ENCODE results near the gene PIH1D1.
"Not testable (repeated sequence)": the region's sequence is repeated elsewhere in the genome, so short reads cannot be mapped to it uniquely, and the experiment has no call there.

Gene PIH1D1

DNA sequence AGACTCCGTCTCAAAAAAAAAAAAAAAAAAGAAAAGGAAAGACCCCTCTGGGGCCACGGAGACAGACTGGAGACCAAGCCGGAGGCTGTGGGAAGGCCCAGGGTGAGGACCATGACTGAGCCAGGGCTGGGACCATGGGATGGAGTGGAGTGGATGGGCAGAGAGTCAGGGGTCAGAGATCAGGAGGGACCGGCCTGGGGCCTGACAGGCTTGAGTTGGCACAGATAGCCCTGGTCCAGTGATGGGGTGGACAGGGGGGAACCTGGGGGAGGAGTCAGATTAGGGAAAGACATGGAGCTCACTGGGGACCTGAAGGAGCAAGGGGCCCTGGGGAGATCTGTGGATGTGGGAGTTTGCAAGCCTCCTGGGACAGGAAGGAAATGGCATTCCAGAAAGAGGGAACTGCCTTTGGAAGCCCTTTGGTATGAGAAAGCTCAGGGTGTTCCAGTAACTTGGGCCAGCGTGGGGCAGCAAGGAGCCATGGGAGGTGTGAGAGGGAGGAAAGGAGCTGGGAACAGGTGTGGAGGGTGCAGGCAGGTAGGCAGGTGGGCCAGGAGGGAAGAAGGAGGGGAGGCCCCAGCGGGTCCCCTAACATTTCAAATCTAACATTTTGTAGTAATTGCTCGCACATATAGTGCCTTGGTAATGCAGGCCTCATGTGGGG lies 29.5 kb upstream of the PIH1D1 start:
- no peak for DNase-seq (ENCODE audit: low read depth)

DNA sequence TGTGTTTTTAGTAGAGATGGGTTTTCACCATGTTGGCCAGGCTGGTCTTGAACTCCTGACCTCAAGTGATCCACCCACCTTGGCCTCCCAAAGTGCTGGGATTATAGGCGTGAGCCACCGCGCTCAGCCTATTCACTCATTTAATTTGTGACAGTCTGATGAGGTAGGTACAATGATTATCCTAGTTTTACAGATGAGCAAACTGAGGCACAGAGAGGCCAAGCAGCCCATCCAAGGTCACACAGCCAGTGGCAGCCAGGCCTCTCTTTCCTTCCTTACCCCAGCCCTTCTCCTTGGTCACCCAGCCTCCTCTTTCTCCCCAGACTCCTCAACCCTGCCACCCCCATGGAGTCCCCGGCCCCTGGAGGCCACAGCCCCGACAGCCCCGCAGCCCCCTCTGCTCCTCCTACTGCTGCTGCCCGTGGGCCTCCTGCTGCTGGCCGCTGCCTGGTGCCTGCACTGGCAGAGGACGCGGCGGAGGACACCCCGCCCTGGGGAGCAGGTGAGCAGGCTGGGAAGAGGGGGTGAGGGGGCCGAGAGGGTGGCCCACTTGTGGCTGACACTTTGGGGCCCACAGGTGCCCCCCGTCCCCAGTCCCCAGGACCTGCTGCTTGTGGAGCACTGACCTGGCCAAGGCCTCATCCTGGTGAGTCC lies 28.5 kb upstream of the PIH1D1 start:
- no peak for DNase-seq (ENCODE audit: low read depth)

DNA sequence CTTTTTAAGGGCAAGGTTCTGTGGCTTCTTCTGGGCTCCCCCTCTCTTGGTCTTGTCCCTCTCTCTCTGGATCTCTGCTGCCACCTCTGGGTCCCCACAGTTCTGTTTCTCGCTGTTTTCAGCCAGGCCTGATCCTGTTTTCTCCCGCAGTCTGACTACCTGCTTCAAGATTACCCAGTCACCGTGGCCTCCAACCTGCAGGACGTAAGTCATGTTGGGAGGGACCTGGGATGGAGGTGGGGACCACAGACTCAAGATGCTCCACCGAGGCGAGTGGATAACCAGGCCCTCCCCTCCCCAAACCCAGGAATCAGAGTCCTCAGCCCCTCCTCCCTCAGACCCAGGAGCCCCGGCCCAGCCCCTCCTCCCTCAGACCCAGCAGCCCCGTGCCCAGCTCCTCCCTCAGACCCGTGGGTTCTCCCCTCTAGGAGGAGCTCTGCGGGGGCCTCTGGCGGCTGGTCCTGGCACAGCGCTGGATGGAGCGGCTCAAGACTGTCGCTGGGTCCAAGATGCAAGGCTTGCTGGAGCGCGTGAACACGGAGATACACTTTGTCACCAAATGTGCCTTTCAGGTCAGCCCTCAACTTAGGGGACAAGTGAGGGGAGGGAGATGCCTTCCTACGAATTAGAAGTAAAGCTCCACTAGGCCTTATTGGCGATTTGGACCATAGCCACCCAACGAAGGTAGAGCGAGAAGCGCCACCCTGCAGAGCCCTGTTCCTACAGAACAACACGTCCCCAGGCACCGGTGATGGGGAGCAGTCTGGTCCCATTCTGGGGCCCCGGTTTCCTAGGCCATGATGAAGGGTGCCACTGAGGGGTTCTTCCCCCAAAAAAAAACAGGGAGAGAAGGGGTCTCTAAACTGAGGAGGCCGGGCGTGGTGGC lies 24.6 kb upstream of the PIH1D1 start:
- peak; percentile 70 for DNase-seq (ENCODE audit: low read depth)

DNA sequence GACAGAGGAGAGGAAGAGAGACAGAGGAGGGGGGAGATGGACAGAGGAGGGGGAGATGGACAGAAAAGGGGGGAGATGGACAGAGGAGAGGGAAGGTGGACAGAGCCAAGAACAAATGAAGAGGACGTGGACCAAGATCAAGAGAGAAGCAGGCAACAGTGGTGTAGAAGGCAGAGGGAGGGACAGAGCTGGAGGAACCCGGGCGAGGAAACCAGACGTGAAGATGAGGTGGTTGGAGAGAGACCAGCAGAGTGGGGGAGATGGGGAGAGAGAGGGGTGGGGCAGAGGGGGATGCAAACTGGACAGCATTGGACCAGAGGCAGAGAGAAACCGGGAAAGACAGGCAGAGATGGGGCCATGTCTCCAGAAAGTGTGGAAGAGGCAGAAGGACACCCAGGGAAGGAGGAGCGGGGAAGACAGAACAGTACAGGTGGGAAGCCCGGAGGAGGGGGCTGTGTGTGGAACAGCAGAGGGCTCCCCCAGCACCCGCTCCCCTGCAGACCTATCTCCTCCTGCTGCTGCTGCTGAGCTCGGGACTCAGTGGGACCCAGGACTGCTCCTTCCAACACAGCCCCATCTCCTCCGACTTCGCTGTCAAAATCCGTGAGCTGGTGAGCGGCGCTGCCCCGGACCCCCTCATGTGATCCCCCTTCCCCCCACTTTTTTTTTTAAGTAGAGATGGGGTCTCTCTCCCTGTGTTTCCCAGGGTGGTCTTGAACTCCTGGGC lies 23.7 kb upstream of the PIH1D1 start:
- no peak for DNase-seq (ENCODE audit: low read depth)

DNA sequence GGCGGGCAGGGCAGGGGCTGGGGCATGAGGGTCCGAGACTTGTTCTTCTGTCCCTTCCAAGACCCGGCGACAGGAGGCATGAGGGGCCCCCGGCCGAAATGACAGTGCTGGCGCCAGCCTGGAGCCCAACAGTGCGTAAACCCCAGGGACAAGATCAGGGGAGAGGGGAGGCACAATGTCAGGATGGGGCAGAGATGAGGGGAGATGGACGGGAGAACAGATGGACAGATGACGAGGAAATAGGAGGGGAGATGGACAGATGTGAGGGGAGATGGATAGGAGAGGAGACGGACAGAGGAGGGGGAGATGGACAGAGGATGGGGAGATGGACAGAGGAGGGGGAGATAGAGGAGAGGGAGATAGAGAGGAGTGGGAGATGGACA lies 22.9 kb upstream of the PIH1D1 start:
- peak; percentile 51 for DNase-seq (ENCODE audit: low read depth)

DNA sequence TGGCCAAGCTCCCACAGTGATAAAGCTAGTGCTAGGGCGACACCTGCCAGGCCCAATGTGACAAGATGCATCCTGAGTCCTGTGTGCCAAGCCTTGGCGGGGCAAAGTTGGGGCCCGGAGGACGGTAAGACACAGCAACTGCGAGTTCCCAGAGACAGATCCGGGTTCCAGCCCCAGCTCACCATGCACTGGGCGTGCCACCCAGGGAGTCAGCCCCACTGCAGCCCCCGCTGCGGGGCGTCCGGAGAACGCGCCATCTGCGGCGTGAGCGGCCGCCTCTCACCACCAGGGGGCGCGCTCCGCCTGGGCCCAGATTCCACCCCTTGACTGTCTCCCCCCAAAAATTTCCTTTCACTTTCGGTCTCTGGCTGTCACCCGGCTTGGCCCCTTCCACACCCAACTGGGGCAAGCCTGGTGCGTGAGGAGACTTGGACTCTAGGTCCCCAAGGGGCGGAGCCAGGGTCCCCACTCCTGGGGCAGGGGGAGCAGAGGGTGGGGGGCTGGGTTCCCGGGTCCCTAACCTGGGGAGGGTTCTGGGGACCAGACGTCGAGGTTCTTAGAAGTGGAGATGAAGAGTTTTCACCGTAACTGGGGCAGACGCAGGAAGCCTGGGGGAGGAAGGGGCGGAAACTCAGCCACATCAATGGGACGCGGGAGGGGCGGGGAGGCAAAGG lies 22.4 kb upstream of the PIH1D1 start, which contains the start of gene FLT3LG:
TSS of gene FLT3LG (plus strand) at position 348 of the 674 bp plus-strand sequence. CDS start 425 bp downstream, outside the sequence.
- DNase-seq (ENCODE audit: low read depth), result peak; percentile 84

DNA sequence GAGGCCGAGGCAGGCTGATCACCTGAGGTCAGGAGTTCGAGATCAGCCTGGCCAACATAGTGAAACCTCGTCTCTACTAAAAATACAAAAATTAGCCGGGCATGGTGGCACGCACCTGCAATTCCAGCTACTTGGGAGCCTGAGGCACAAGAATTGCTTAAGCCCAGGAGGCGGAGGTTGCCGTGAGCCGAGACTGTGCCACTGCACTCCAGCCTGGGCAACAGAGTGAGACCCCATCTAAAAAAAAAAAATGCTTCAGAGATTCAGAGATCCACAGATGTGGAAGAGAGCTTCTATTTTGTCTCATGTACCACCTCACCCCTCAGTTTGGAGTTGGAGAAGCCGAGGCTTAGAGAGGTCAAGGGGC lies 21.9 kb upstream of the PIH1D1 start:
- not testable (repeated sequence) for DNase-seq (ENCODE audit: low read depth)

DNA sequence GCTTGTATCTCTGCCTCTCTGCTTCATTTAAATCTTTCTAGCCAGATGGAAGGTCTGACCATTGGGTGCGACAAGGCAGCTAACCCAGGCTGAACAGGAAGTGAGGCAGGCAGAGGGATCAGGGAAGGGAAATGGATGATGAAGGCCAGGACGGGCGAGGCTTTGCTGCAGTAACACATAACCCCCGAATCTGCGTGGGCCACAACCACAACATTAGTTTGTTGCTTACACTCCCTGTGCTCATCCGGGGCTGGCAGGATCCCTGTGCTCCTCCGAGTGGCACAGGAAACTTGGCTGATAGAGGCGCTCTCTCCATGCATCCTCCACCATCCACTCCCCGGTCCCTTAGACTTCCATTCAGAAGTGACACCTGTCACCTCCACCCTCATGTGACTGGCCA lies 21.3 kb upstream of the PIH1D1 start:
- no peak for DNase-seq (ENCODE audit: low read depth)

DNA sequence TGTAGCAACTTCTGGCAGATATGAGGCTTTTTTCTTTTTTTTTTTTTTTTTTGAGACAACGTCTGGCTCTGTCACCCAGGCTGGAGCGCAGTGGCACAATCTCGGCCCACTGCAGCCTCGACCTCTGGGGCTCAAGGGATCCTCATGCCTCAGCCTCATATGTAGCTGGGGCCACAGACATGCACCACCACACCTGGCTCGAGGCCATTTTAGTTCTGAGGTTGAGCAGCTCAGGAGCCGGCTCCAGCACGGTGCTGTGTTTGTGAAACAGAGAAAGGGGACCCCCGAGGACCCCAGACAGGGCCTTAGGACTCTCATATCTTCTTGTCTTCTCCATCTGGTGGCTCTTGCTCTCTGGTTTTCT lies 19.0 kb upstream of the PIH1D1 start:
- DNase-seq (ENCODE audit: low read depth), result no peak

DNA sequence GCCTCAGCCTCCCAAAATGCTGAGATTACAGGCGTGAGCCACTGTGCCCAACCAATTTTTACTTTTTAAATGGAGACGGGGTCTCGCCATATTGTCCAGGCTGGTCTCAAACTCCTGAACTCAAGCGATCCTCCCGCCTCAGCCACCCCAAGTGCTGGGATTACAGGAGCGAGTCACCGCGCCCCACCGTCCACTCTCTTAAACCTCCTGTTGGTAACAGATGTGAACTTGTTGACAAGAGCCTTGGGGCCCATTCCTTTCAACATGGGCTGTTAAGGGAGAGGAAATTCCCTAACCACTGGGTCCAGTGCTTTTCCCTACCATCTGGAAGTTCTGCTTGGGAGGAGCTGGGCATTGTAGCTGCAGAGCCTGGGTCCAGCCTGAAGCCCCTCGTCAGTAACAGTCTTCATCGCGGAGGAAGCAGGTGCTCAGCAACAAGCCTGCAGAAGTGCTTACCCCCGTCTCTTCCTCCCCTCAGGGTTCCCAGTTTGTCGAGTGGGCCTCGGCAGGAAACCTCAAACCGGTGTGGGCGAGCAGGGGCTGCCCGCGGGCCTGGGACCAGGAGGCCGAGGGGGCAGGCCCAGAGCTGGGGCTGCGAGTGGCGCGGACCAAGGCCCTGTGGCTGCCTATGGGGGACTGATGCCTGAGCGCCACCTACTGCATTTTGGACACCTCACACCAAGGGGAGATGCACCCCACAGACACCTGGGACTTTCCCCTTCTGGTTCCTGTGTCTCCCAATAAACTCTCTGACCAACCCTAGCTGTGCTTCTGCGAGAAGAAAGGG lies 18.4 kb upstream of the PIH1D1 start:
- DNase-seq (ENCODE audit: low read depth), result peak; percentile 65

DNA sequence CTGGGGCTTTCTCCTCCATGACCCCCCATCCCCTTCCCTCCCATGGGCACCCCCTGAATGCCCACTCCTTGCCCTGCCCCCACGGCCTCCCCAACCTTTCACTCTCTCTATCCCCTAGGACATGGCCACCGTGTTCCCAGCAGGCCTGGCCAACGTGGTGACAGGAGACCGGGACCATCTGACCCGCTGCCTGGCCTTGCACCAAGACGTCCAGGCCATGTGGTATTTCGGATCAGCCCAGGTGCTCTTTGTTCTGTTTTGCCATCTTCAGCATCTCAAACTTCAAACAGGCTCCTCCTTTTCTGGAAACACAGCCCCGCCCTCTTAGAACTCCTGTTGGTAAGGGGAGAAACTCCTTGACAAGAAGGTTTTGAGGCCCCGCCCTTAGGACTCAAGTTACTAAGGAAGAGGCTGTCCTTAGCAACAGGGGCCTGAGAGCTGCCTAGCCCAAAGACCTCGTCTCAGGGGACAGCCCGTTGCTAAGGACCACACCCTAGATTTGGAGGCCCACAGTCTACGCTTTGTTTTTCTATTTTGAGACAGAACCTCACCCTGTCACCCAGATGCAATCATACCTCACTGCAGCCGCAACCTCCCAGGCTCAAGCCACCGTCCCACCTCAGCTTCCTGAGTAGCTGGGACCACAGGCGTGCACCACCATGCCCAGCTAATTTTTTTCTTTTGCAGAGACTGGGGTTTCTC lies 17.3 kb upstream of the PIH1D1 start:
- peak; percentile 66 for DNase-seq (ENCODE audit: low read depth)

DNA sequence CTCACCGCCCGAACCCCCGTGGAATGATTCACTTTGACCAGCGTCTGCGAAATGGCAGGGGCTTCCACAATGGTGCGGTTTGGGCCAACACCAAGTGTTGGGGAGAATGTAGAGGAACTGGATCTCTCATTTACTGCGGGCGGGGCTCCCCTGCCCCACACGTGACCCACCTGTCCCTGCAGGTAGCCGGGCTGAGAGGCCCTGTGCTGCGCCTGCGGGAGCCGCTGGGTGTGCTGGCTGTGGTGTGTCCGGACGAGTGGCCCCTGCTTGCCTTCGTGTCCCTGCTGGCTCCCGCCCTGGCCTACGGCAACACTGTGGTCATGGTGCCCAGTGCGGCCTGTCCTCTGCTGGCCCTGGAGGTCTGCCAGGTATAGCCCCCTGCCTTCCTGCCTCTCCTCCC lies 16.6 kb upstream of the PIH1D1 start:
- no peak for DNase-seq (ENCODE audit: low read depth)

DNA sequence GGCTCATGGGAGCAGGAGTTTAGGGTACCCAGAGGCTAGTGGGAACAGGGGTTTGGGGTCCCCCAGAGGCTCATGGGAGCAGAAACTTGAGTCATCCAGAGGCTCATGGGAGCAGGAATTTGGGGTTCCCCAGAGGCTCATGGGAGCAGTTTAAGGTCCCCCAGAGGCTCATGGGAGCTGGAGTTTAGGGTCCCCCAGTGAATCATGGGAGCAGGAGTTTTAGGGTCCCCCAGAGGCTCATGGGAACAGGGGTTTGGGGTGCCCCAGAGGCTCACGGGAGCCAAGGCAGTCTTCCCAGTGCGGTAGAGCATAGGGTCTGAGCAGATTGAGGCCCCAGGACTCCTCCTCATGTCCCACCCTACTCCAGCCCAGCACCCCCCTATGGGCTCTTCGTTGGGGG lies 13.8 kb upstream of the PIH1D1 start:
- DNase-seq (ENCODE audit: low read depth), result no peak

DNA sequence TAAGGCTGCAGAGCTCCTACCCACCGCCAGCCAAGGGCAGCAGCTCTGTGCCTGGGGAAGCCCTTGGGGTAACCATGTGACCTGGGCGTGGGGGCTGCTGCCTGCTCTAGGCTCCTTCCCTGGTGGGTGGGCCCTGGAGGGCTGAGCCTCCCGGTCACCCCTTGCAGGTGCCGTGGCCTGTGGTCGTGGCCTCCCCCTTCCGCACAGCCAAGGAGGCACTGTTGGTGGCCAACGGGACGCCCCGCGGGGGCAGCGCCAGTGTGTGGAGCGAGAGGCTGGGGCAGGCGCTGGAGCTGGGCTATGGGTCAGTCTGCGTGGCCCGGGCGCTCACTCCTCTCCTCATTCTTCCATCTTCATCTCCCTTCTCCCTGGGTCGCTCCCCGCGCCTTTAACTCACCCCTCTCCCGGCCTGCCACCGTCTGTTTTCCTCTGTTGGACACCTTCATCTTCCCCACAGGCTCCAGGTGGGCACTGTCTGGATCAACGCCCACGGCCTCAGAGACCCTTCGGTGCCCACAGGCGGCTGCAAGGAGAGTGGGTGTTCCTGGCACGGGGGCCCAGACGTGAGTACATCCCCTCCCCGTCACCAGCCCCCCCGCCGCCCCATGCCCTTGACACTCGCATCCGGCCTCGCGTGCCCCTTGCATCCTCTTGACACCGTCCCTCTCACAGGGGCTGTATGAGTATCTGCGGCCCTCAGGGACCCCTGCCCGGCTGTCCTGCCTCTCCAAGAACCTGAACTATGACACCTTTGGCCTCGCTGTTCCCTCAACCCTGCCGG lies 12.5 kb upstream of the PIH1D1 start:
- DNase-seq (ENCODE audit: low read depth), result no peak

DNA sequence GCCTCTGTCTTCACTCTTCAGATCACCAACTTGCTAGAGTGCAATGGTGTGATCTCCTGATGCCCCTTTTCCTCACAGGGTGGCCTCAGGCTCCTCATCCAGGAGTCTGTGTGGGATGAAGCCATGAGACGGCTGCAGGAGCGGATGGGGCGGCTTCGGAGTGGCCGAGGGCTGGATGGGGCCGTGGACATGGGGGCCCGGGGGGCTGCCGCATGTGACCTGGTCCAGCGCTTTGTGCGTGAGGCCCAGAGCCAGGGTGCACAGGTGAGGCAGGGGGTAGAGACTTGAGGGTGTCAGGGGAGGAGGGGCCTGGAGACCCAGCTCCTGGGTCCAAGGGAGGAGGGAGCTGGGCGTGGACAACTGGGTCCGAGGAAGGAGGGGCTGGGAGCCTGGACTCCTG lies 10.9 kb upstream of the PIH1D1 start:
- no peak for DNase-seq (ENCODE audit: low read depth)

DNA sequence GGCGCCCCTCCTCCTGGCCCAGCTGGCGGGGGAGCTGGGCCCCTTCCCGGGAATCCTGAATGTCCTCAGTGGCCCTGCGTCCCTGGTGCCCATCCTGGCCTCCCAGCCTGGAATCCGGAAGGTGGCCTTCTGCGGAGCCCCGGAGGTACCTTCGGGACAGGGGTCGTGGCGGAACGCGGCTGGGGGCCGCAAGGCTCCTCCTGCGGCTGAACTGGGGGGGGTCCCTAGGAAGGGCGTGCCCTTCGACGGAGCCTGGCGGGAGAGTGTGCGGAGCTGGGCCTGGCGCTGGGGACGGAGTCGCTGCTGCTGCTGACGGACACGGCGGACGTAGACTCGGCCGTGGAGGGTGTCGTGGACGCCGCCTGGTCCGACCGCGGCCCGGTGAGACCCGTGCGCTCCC lies 10.0 kb upstream of the PIH1D1 start:
- no peak for DNase-seq (ENCODE audit: low read depth)

DNA sequence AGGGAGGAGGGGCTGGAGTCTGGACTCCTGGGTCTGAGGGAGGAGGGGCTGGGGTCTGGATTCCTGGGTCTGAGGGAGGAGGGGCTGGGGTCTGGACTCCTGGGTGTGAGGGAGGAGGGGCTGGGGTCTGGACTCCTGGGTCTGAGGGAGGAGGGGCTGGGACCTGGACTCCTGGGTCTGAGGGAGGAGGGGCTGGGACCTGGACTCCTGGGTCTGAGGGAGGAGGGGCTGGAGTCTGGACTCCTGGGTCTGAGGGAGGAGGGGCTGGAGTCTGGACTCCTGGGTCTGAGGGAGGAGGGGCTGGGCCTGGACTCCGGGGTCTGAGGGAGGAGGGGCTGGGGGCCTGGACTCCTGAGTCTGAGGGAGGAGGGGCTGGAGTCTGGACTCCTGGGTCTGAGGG lies 9.5 kb upstream of the PIH1D1 start:
- not testable (repeated sequence) for DNase-seq (ENCODE audit: low read depth)

DNA sequence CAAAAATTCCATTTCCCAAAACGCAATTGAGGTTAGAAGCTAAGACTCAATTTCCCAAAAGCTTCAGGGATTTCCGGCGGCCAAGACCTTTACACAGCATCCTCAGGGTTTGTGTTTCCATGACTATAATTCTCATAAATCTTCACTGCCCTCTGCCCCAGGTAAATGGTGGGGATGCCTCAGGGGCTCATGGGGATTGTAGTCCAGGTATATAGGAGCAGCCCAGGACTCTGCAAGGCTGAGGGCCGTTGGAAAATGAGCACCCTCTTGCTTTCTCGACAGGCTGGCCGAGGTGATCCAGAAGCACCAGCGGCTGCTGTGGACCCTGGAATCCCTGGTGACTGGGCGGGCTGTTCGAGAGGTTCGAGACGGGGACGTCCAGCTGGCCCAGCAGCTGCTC lies 7.8 kb upstream of the PIH1D1 start:
- no peak for DNase-seq (ENCODE audit: low read depth)

DNA sequence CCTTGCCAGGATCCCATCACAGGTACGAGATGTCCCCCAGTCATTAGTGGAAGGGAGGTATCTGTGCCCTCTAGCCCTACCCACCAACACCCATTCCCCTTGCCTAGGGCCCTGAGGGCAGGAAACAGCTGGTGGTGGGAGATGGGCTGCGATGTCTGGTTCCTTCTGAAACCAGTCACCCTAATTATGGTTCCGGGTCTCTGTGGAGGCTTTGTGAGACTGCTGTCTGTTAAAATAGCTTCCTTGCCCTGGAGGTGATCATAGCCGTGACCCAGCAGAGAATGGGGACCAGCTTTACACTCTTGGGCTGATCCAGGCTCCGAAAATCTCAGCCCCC lies 6.9 kb upstream of the PIH1D1 start:
- DNase-seq (ENCODE audit: low read depth), result no peak

DNA sequence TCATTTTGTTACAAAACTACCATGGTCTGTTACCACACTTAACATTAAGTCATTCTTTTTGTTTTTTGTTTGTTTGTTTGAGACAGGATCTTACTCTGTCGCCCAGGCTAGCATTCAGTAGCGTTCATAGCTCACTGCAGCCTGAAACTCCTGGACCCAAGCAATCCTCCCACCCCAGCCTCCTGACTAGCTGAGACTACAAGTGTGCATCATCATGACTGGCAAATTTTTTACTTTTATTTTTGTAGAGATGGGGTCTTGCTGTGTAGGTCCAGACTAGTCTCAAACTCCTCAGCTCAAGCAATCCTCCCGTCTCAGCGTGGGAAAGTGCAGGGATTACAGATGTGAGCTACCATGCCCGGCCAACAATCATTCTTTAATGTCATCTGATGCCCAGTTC lies 4.7 kb upstream of the PIH1D1 start:
- no peak for DNase-seq (ENCODE audit: low read depth)
